ENCODE data around the gene SLC25A47. TPM values are rescaled to one million over a fixed set of nuclear protein-coding genes. Genes with fewer than 3 reads are reported as not detected.
A peak's percentile ranks its signal among the peaks of the same experiment; 100 is the strongest.

SLC25A47 gene
- total and polyA plus RNA-seq, 2 donors (not counting 3 experiments of a cell fraction or from before 2014, with no cell fraction given): not detected

DNA sequence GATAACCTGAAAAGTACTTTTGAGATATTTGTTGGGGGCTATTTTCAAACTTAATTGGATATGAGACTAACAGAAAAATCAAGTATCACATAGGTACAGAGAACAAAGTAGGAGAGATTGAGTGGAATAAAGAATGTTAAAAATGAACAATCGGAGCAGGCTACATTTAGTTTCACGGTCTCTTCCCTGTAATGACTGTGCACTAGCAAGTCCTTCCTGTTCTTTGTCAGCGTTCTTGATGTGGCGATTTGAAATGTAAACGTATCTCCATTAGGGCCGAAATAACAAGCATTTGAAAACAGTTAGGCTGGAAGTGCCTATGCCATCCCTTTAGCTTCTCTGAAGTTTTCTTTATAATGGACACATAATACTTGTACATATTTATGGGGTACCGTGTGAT, 47.9 kb upstream of the SLC25A47 start:
- Histone ChIP-seq H2AFZ (ENCODE audit: low read depth, low read length) (no peak overlapping the region), H4K20me1 (replicated peaks; ENCODE audit: control insufficient read depth, extremely low read depth, insufficient read depth, low read length) (no peaks in the 10 kb centered on the region), H3K79me2 (ENCODE audit: control insufficient read depth, insufficient read depth, low read length) (peaks cover 81% of the 10 kb centered on the region), H3K4me1 (ENCODE audit: control insufficient read depth, extremely low read depth, insufficient read depth, low read length) (peaks cover 19% of the 10 kb centered on the region), H3K27ac (ENCODE audit: insufficient read depth, low read depth, low read length) (peak overlapping the region; percentile 14), H3K4me3 (replicated peaks in 1 of 3; ENCODE audit: insufficient read depth in 1 of 3, low read depth in 1 of 3, low read length in 3 of 3) (no peak overlapping the region), H3K9me3 (replicated peaks; ENCODE audit: control insufficient read depth, insufficient read depth, low read length) (no peaks in the 10 kb centered on the region), H3K36me3 (ENCODE audit: control insufficient read depth in 2 of 2, extremely low read depth in 1 of 2, insufficient read depth in 2 of 2, low read length in 2 of 2) (peaks cover 0 to 8% of the 10 kb centered on the region in 2 experiments), H3K27me3 (ENCODE audit: control insufficient read depth in 2 of 2, insufficient read depth in 2 of 2, low read length in 2 of 2) (no peaks in the 10 kb centered on the region), H3K4me2 (ENCODE audit: insufficient read depth, low read length) (peak overlapping the region; percentile 25), H3K9ac (replicated peaks; ENCODE audit: extremely low read depth, insufficient read depth, low read length) (no peak overlapping the region), H3K9me1 (replicated peaks; ENCODE audit: control insufficient read depth, extremely low read depth, insufficient read depth, low read length) (no peaks in the 10 kb centered on the region)
- ChIA-PET POLR2A (no interaction called here), CTCF (no interaction called here)
- TF ChIP-seq EZH2 (IDR thresholded peaks at IDR 0.05; ENCODE audit: borderline replicate concordance, low read depth, low read length, severe bottlenecking) (no peak), GATA2 (IDR thresholded peaks at IDR 0.05; ENCODE audit: insufficient read depth, insufficient read length, low read depth, low read length) (no peak), POLR2AphosphoS5 (IDR thresholded peaks at IDR 0.05; ENCODE audit: insufficient read depth, low read depth, low read length) (no peak), MYC (IDR thresholded peaks at IDR 0.05; ENCODE audit: low read depth, low read length) (no peak), MAX (IDR thresholded peaks at IDR 0.05; ENCODE audit: insufficient read depth, insufficient read length) (no peak), FOS (IDR thresholded peaks at IDR 0.05; ENCODE audit: borderline replicate concordance, insufficient read depth, low read length) (no peak)
- TF ChIP-seq, protein P1, sequence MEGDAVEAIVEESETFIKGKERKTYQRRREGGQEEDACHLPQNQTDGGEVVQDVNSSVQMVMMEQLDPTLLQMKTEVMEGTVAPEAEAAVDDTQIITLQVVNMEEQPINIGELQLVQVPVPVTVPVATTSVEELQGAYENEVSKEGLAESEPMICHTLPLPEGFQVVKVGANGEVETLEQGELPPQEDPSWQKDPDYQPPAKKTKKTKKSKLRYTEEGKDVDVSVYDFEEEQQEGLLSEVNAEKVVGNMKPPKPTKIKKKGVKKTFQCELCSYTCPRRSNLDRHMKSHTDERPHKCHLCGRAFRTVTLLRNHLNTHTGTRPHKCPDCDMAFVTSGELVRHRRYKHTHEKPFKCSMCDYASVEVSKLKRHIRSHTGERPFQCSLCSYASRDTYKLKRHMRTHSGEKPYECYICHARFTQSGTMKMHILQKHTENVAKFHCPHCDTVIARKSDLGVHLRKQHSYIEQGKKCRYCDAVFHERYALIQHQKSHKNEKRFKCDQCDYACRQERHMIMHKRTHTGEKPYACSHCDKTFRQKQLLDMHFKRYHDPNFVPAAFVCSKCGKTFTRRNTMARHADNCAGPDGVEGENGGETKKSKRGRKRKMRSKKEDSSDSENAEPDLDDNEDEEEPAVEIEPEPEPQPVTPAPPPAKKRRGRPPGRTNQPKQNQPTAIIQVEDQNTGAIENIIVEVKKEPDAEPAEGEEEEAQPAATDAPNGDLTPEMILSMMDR (IDR thresholded peaks at IDR 0.05; ENCODE audit: extremely low read depth in 1 of 2, insufficient read depth in 1 of 2, low read depth in 1 of 2, low read length in 2 of 2): no peak
- dilution Hi-C loops (cut with MboI; ENCODE audit: extremely low pct_ligation_motif_present, low sequenced_read_pairs) (no loop called here), intact Hi-C loops (cut with micrococcal nuclease) (no loop called here)
- FAIRE-seq: peak; percentile 57
- DNase-seq (ENCODE audit: low read depth, low spot score): peak; percentile 24
- no TSS peak for BruUV-seq (replicated peaks)
